HG03571 (cell line): ENCODE results near the gene MEGF6.

Experiments
- ATAC-seq: cut with Tn5 transposase; IDR thresholded peaks from one replicate; pipeline ENCODE4 v1.9.1; 2021; ENCODE audit not compliant: unreplicated experiment

The MEGF6 gene

GRCh38 chr1:3525551-3526482, 85.5 kb downstream of the MEGF6 start:
- ATAC-seq, result no peak

DNA sequence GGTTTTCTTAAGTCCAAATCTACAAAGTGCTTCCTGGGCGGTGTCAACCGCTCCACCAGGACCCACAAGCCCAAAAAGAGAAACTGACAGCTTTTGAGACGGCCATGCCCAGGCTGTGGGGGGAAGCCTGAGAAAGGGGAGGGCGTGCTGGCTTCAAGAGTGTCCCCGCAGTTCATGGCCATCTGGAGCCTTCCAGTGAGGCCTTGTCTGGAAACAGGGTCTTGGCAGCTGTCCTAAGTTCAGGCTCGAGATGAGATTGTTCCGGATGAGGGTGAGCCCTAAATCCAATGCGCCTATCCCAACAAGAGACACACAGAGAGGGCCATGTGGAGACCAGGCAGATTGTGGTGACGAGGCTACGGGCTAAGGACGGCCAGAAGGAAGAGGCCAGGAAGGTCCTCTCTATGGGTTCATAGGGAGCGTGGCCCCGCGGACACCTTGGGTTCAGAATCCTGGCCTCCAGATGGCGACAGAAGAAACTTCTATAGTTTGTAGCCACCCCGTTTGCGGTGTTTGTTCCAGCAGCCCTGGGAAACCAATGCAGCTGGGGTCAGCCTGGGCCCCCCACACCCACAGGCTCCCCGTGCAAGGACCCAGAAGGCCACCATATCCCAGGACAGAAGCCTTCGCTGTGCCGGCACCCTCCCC, 86.6 kb downstream of the MEGF6 start:
- ATAC-seq, result no peak

- no peak for ATAC-seq
Measured at GRCh38 chr1:3523980-3524379, 87.3 kb downstream of the MEGF6 start.

DNA sequence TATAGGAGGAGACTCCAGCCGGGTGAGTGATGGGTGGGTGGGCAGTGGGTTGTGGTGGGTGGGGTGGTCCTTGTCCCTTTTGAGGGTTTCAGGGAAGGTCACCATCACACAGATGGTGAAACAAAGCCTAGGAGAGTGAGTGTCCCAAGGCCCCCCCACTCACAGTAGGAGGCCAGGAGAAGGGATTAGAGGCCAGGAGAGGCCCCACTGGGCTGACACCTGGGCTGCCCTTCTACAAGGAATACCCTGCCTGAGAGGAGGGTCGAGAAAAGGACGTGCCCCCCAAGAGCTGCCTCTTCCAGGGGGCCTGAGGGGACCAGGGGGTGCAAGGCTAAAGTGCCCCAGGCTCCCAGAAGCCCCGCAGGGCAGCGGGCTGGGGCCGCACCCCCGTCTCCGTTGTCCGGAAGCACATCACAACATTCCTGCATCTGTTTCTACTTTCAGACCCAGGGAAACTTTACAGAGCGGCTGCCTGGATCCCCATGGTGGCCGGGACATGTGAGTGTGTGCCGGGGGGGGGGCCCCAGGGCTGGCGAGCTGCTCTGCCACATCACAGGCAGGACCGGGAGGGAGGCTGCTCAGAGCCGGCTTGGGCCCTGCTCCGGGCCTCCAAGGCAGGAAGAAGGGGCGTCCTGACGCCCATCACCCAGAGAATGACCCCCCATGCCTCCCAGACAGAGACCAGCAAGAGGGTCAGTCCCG, 88.6 kb downstream of the MEGF6 start:
- no peak for ATAC-seq

GRCh38 chr1:3522112-3522511, 89.2 kb downstream of the MEGF6 start:
- no peak for ATAC-seq

DNA sequence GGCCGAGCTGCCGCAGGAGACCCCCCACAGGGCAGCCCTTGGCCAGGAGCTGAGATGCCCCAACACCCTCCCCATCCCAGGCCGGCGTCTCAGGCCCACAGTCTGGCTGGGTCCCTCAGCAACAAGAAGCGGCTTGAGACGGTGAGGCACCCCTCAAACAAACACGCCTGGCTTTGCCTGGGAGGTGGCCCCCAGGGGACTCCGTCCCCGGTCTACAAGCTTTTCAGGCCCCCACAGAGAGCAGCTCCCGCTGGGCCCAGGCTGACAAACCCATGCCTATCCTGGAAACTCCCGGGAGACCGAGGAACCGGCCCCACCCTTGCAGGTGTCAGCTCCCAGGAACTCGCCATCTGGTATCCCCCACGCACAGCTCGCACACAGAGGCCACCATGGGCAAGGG, 89.9 kb downstream of the MEGF6 start:
- ATAC-seq, result no peak

- ATAC-seq, result no peak
Measured at GRCh38 chr1:3520419-3521378, 90.6 kb downstream of the MEGF6 start.

- no peak for ATAC-seq
Measured at GRCh38 chr1:3519301-3519885, 91.9 kb downstream of the MEGF6 start.

DNA sequence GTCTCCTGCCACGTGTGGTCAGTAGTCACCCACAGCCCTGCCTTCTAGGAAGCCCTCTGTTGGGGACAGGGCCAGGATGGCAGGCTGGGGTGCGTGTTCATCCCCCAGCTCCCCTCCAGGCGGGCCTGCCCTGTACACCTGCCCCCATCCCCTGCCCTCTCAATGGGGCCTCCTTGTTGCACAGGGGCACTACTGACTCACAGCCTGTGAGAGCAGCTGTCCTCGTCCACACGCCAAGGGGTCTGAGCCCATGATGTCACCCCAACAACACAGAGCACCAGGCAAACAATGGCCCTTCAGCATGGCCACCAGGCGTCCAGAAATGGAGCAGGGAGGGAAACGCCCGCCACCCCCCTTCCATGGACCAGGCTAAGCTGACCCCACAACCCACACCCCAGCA, 92.6 kb downstream of the MEGF6 start:
- ATAC-seq, result no peak

- no peak for ATAC-seq
Measured at GRCh38 chr1:3518256-3518655, 93.1 kb downstream of the MEGF6 start.

DNA sequence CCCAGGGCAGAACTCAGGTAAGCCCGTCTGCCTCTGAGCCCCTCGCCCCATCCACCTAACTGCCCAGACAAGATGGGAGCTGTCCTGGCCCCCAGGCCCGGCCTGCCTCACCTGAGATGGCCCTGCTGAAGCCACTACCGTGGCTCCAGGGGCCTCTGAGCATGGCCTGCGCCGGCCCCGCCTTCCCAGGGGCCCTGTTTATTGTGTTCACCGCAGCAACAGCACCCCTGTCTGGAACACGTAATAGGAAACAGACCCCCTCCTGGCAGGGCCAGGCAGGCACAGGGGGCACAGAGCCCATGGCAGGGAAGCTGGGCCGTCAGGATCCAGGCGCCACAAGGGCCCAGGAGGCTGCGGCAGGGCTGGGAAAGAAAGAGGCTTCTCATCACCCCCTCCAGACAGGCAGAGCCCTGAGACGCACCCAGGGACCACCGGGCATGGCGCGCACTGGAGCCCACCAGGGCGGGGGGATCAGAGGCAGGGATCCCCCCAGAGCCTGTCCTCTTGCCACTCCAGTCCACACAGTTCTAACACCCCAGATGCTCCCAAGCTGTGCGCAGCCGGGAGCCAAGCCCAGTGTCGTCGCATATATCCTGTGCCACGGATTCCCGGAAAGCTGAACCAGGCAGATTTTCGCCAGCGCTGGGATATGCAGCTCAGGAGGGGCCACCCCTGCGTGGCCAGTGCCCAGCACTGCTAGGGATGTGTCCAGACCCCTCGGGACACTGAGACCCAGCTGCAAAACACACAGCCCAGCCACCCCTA, 94.2 kb downstream of the MEGF6 start:
- no peak for ATAC-seq

DNA sequence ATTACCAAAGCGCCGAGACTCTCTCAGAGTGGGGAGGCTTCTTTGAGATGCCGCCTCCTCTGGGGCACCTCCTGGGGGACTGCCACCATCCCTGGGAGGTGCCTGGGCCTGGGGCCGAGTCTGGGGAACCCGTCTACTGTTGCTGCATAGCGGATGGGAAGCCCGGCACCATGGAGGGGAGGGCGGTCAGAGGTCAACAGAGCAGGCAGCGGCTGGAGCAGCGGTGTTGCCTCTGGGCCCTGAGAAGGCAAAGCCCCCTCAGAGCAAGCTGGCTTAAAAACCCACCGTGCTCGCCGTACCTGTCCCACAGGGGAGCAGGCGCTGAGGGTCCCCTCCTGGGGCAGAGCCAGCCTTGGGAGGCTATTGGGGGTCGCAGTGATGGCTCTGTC, 94.8 kb downstream of the MEGF6 start:
- ATAC-seq, result no peak

DNA sequence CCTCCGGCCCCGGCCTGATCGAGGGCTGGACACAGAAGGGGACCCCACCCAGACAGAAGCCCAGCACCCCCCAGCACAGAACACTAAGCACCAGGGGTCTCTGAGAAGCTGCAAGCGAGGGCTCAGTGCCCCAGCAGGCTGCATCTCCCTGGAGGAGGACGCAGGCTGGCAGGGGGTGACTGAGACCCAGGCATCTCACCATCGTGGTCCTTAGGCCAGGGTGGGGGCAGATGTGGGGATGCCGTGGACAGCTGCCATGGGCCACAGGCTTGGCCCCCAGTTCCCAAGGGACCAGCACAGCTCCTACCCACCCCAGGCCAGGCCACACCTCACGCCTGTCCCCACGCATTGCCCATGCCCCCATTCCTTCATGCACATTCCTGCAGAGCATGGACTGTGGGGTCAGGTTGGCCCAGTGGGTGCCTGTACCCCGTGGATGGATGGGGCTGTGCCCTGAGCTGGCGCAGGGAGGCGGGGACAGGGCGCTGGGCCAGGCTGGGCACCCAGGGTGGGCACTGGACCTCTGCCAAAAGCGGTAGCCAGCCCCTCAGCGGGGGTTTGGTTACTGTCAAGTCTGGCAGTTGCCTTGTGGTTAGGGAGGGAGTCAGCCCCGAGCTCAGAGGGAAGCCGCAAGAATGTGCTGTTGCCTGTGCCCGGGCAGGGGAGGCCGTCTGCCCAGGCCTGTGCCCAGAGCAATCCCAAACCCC, 95.4 kb downstream of the MEGF6 start:
- no peak for ATAC-seq

GRCh38 chr1:3515272-3515671, 96.0 kb downstream of the MEGF6 start:
- ATAC-seq, result no peak

DNA sequence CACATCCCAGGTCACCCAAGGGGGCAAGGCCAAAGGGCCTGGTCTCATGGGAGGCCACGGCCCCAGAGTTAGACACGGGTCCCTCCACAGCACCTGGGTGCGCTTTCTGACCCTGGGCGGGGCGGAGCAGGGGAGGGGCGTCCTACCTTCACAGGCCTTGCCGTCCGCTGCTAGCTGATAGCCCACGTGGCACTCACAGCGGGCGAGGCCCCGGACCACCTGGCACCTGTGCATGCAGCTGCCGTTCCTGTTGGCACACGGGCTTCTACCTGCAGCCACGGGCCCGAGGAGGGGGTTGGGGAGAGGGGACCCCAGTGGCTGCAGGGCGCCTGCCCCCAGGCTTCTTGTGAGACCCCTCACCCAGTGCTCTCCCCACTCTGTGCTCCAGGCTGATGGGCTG, 96.9 kb downstream of the MEGF6 start:
- no peak for ATAC-seq

GRCh38 chr1:3511856-3512255, 99.5 kb downstream of the MEGF6 start:
- ATAC-seq, result no peak

DNA sequence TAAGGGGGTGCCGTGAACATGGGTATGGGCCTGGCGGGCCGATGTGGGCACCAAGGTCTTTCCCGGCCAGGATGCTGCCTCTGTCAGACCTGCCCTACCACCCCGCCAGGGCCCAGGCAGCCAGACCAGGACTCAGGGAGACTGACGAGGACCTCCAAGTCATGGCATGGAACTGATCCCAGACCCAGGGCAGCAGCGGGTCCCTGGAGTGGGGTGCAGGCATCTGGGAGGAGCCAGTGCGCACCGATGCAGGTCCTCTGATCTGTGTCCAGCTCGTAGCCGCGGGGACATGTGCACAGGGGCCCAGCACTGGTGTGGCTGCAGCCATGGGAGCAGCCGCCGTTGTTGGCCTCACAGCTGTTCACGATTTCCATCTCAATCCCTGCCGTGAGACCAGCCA, 100.0 kb downstream of the MEGF6 start:
- no peak for ATAC-seq

DNA sequence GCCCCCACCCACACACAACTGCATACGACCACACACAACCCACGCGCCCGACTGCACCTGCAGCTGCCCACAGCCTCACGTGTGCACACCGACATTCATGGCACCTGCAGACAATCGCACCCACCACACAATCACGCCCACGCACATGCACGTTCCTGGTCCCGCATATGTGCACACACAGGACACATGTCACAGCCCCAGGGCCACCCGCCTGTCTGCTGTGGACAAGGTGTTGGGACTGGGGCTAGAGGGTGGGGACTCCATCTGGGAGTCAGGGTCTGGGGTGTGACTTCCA, 100.4 kb downstream of the MEGF6 start:
- no peak for ATAC-seq
